SK-N-SH (cell line): ENCODE results near the gene STON2. TPM values are rescaled to one million over a fixed set of nuclear protein-coding genes. Genes with fewer than 3 reads are reported as not detected.

Source experiments
- CTCF ChIA-PET: fragments of 300-600, 350-600 bp; formaldehyde crosslinking; extraction: SDS; loops from one replicate; lab custom pipeline; 2021; lab: Yijun Ruan, JAX
- POLR2A ChIA-PET: fragments of 350-600 bp; sonication (Branson Sonifier 250); formaldehyde crosslinking; extraction: SDS; loops from one replicate; lab custom pipeline; 2020; ENCODE audit warnings: antibody characterized with exemption, inconsistent platforms; lab: Yijun Ruan, JAX
- DNase-seq: peaks from one replicate; pipeline ENCODE4 v3.0.0; 2012
- H2AFZ ChIP-seq: fragments of 200-600 bp; sonication (generic); 2 replicates; pipeline ENCODE4 v1.8.1; 2016; ENCODE audit warnings: antibody characterized with exemption, mild to moderate bottlenecking, low read depth
- H3F3A ChIP-seq: fragments of 200-600 bp; sonication (generic); replicated peaks from 2 replicates; pipeline ENCODE3; 2016; ENCODE audit warnings: antibody characterized with exemption, mild to moderate bottlenecking; ENCODE audit not compliant: insufficient read depth
- H3K27ac ChIP-seq, 2 experiments: fragments of 200-500 bp in 1 of 2; fragments of 200-600 bp in 1 of 2; sonication (Bioruptor generic) in 1 of 2; sonication (generic), shearing (Covaris generic) in 1 of 2; 2 replicates each; pipeline versions ENCODE4 v1.5.1 to v1.6.1; 2014 to 2016; ENCODE audit warnings: low read depth in 2 of 2, inconsistent platforms in 1 of 2, low read length in 1 of 2, mild to moderate bottlenecking in 1 of 2, mixed read lengths in 1 of 2
- H3K27me3 ChIP-seq: fragments of 200-600 bp; sonication (generic), shearing (Covaris generic); 2 replicates; pipeline ENCODE4 v1.6.1; 2016; ENCODE audit warnings: mixed run types; ENCODE audit not compliant: insufficient read depth
- H3K36me3 ChIP-seq, 2 experiments: fragments of 200-500 bp in 1 of 2; fragments of 200-600 bp in 1 of 2; sonication (Bioruptor generic) in 1 of 2; sonication (generic) in 1 of 2; replicated peaks in 1 of 2; 2 replicates each; pipeline versions ENCODE3 to v1.5.1; 2014 to 2016; ENCODE audit warnings: low read length in 1 of 2, mild to moderate bottlenecking in 1 of 2; ENCODE audit not compliant: insufficient read depth in 2 of 2, control insufficient read depth in 1 of 2
- H3K4me1 ChIP-seq, 2 experiments: fragments of 200-500 bp in 1 of 2; fragments of 200-600 bp in 1 of 2; sonication (Bioruptor generic) in 1 of 2; sonication (generic), shearing (Covaris generic) in 1 of 2; 2 replicates each; pipeline versions ENCODE4 v1.5.1 to v1.6.1; 2014 to 2016; ENCODE audit warnings: low read depth in 1 of 2, low read length in 1 of 2, mixed run types in 1 of 2; ENCODE audit not compliant: insufficient read depth in 2 of 2, control insufficient read depth in 1 of 2
- H3K4me2 ChIP-seq: fragments of 200-600 bp; sonication (generic), shearing (Covaris generic); 2 replicates; pipeline ENCODE4 v1.6.1; 2017; ENCODE audit warnings: mixed run types
- H3K4me3 ChIP-seq, 2 experiments: fragments of 200-500 bp in 1 of 2; fragments of 200-600 bp in 1 of 2; sonication (Bioruptor generic) in 1 of 2; sonication (generic), shearing (Covaris generic) in 1 of 2; 2 replicates each; pipeline versions ENCODE4 v1.5.1 to v1.8.1; 2014 to 2016; ENCODE audit warnings: low read depth in 2 of 2, inconsistent platforms in 1 of 2, low read length in 1 of 2, mild to moderate bottlenecking in 1 of 2, mixed read lengths in 1 of 2, moderate library complexity in 1 of 2
- H3K79me2 ChIP-seq: fragments of 200-600 bp; sonication (generic); 2 replicates; pipeline ENCODE4 v1.8.1; 2017; ENCODE audit warnings: mild to moderate bottlenecking; ENCODE audit not compliant: insufficient read depth
- H3K9ac ChIP-seq: fragments of 200-600 bp; sonication (generic); 2 replicates; pipeline ENCODE4 v1.6.1; 2017; ENCODE audit warnings: mixed run types
- H3K9me2 ChIP-seq: fragments of 200-600 bp; sonication (generic); 2 replicates; pipeline ENCODE4 v1.6.1; 2017; ENCODE audit warnings: mixed run types
- H3K9me3 ChIP-seq: fragments of 200-600 bp; sonication (generic); 2 replicates; pipeline ENCODE4 v1.6.1; 2017; ENCODE audit warnings: mixed run types, mild to moderate bottlenecking, moderate library complexity
- H4K20me1 ChIP-seq: fragments of 200-600 bp; sonication (generic); 2 replicates; pipeline ENCODE4 v1.6.1; 2017; ENCODE audit warnings: mild to moderate bottlenecking, mixed run types; ENCODE audit not compliant: insufficient read depth
- EP300 ChIP-seq, 2 experiments: IDR thresholded peaks; 2 replicates each; pipeline versions ENCODE4 v1.4.0 to v1.6.1; 2012; ENCODE audit warnings: borderline replicate concordance in 1 of 2, low read depth in 1 of 2, low read length in 1 of 2
- FOSL2 ChIP-seq: IDR thresholded peaks from 2 replicates; pipeline ENCODE4 v1.4.0; 2012; ENCODE audit warnings: low read depth, mild to moderate bottlenecking, moderate library complexity, borderline replicate concordance
- FOXJ3 ChIP-seq: sonication (generic); formaldehyde crosslinking; IDR thresholded peaks from 2 replicates; pipeline ENCODE4 v1.5.1; 2020; ENCODE audit warnings: mild to moderate bottlenecking, missing genetic modification reagents
- FOXM1 ChIP-seq: IDR thresholded peaks from 2 replicates; pipeline ENCODE4 v1.4.0; 2012; ENCODE audit warnings: low read depth, mild to moderate bottlenecking
- GABPA ChIP-seq: IDR thresholded peaks from 2 replicates; pipeline ENCODE4 v1.4.0; 2012; ENCODE audit warnings: low read depth, mild to moderate bottlenecking
- IRF3 ChIP-seq: fragments of 150-350 bp; IDR thresholded peaks from 2 replicates; pipeline ENCODE4 v1.6.1; 2016; ENCODE audit warnings: mild to moderate bottlenecking, low read depth, low read length
- JUND ChIP-seq: IDR thresholded peaks from 2 replicates; pipeline ENCODE4 v1.4.0; 2012
- MXI1 ChIP-seq: IDR thresholded peaks from 2 replicates; pipeline ENCODE4 v1.6.1; 2012; ENCODE audit warnings: mild to moderate bottlenecking, low read depth, low read length, improper control_type of control experiment
- NFIC ChIP-seq: IDR thresholded peaks from 2 replicates; pipeline ENCODE4 v1.4.0; 2012; ENCODE audit warnings: borderline replicate concordance
- NRF1 ChIP-seq: IDR thresholded peaks from 2 replicates; pipeline ENCODE4 v1.6.1; 2012; ENCODE audit warnings: low read depth, mild to moderate bottlenecking, low read length
- POLR2AphosphoS5 ChIP-seq: IDR thresholded peaks from 2 replicates; pipeline ENCODE4 v1.6.1; 2012; ENCODE audit warnings: low read depth, low read length
- RAD21 ChIP-seq: IDR thresholded peaks from 2 replicates; pipeline ENCODE4 v1.6.1; 2012; ENCODE audit warnings: mild to moderate bottlenecking, low read length
- REST ChIP-seq: IDR thresholded peaks from 2 replicates; pipeline ENCODE4 v1.6.1; 2012; ENCODE audit warnings: mild to moderate bottlenecking, low read depth, low read length, moderate library complexity
- SIN3A ChIP-seq: IDR thresholded peaks from 2 replicates; pipeline ENCODE4 v1.6.1; 2012; ENCODE audit warnings: low read depth, mild to moderate bottlenecking, low read length, moderate library complexity, borderline replicate concordance
- TAF1 ChIP-seq: IDR thresholded peaks from 2 replicates; pipeline ENCODE4 v1.6.1; 2012; ENCODE audit warnings: low read depth, mild to moderate bottlenecking, low read length, moderate library complexity, borderline replicate concordance
- TEAD4 ChIP-seq: IDR thresholded peaks from 2 replicates; pipeline ENCODE4 v1.4.0; 2012; ENCODE audit warnings: mild to moderate bottlenecking, borderline replicate concordance; ENCODE audit not compliant: insufficient read depth
- YY1 ChIP-seq: IDR thresholded peaks from 2 replicates; pipeline ENCODE4 v1.4.0; 2012; ENCODE audit warnings: low read depth, mild to moderate bottlenecking
- ZBTB33 ChIP-seq: IDR thresholded peaks from 2 replicates; pipeline ENCODE4 v1.4.0; 2012; ENCODE audit warnings: low read depth, borderline replicate concordance
- WGBS: methylation state at CpG from one replicate; pipeline ENCODE4 v1.1.6; 2017; ENCODE audit warnings: low lambda C conversion rate; 5-methylcytosine and 5-hydroxymethylcytosine counted together
- polyA plus RNA-seq, 3 experiments: library from polyadenylated mRNA; depleted of rRNA; stranded (reverse); fragments of >200 nt; gene quantifications; 2 replicates each; pipeline ENCODE4 v1.2.3, GENCODE V29; 2012
- TF ChIP-seq, protein P1 (sequence below): IDR thresholded peaks from 2 replicates; pipeline ENCODE4; 2012

Gene STON2
- polyA plus RNA-seq, 1 of the 3 experiments (the other 2 are of a cell fraction) = not detected

DNA sequence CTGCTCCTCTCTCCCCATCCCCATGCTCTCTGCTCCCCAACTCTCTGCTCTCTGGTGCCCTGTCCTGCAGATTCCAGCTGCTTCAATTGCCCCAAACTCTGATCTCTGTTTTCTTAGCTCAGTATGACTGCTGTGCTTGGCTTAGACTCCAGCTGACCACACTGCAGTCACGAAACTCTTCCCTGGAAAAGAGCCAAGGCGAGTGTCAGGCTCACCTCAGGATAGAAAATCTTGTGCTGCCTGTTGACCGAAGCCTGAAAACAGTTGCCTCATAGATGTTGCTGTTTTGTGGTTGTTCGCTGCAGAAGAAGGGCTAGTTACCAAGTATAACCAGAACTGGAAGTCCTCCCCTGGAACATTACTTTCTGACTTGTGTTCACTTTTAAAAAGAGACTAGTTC is 6.7 kb upstream of the STON2 start:
- H3K4me1 ChIP-seq = no peaks in the 10 kb centered on the region; a peak in 1 of 4 replicates
- H3K27ac ChIP-seq = no peak overlapping the region
- WGBS = 14% methylated on average over 4 of the region's 4 CpGs
- no peaks in the 10 kb centered on the region for H4K20me1 ChIP-seq
- H3K9me3 ChIP-seq = no peaks in the 10 kb centered on the region
- no peaks in the 10 kb centered on the region for H3K27me3 ChIP-seq
- no peaks in the 10 kb centered on the region for H3F3A ChIP-seq
- no peaks in the 10 kb centered on the region for H3K9me2 ChIP-seq
- TF ChIP-seq TAF1 = no peak
- TF ChIP-seq RAD21 = no peak
- no peak for TF ChIP-seq FOSL2
- no peak for TF ChIP-seq POLR2AphosphoS5
- no peak for TF ChIP-seq NRF1
- no peak for TF ChIP-seq ZBTB33
- no peak for TF ChIP-seq YY1
- no peak for TF ChIP-seq IRF3
- TF ChIP-seq, protein P1, sequence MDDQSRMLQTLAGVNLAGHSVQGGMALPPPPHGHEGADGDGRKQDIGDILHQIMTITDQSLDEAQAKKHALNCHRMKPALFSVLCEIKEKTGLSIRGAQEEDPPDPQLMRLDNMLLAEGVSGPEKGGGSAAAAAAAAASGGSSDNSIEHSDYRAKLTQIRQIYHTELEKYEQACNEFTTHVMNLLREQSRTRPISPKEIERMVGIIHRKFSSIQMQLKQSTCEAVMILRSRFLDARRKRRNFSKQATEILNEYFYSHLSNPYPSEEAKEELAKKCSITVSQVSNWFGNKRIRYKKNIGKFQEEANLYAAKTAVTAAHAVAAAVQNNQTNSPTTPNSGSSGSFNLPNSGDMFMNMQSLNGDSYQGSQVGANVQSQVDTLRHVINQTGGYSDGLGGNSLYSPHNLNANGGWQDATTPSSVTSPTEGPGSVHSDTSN = no peak
- TF ChIP-seq SIN3A = no peak
- no peak for TF ChIP-seq TEAD4
- no peak for TF ChIP-seq REST
- no peak for TF ChIP-seq EP300 (IDR thresholded peaks at IDR 0.05; ENCODE audit: borderline replicate concordance in 1 of 2, low read depth in 1 of 2, low read length in 1 of 2)
- TF ChIP-seq GABPA = no peak
- no peak for TF ChIP-seq MXI1
- no peak for TF ChIP-seq FOXJ3
- no peak for TF ChIP-seq NFIC
- TF ChIP-seq JUND = no peak
- no peak for TF ChIP-seq FOXM1
- no peak overlapping the region for H2AFZ ChIP-seq
- ChIA-PET POLR2A (no interaction called here), CTCF (interaction anchor here (1.5 kb wide), 1 partner anchor 46 kb away, joined by 3 read pairs; no protein-coding TSS in a partner anchor)
- H3K4me3 ChIP-seq = no peak overlapping the region
- DNase-seq = no peak
- H3K9ac ChIP-seq = no peak overlapping the region
- no peaks in the 10 kb centered on the region for H3K79me2 ChIP-seq
- H3K36me3 ChIP-seq = no peaks in the 10 kb centered on the region
- no peak overlapping the region for H3K4me2 ChIP-seq
